Epithelial cell of umbilical artery (primary cell): ENCODE data around the gene MON1A. TPM values are rescaled to one million over a fixed set of nuclear protein-coding genes. Genes with fewer than 3 reads are reported as not detected.

Experiments
- total RNA-seq: library from RNA; depleted of rRNA; stranded (reverse); fragments of >200 nt; gene quantifications from 2 replicates; pipeline ENCODE4 v1.2.3, GENCODE V29; 2014

Gene MON1A, protein sequence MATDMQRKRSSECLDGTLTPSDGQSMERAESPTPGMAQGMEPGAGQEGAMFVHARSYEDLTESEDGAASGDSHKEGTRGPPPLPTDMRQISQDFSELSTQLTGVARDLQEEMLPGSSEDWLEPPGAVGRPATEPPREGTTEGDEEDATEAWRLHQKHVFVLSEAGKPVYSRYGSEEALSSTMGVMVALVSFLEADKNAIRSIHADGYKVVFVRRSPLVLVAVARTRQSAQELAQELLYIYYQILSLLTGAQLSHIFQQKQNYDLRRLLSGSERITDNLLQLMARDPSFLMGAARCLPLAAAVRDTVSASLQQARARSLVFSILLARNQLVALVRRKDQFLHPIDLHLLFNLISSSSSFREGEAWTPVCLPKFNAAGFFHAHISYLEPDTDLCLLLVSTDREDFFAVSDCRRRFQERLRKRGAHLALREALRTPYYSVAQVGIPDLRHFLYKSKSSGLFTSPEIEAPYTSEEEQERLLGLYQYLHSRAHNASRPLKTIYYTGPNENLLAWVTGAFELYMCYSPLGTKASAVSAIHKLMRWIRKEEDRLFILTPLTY
- total RNA-seq: 14.3 and 20.5 TPM in 2 replicates

GRCh38 chr3:49929291-49930167, at the start of gene MON1A:
Gene MON1A (minus strand): TSS chr3:49929811. CDS start chr3:49913346, 16,465 bp downstream.

GRCh38 chr3:49939858-49940666, 10.5 kb upstream of the MON1A start, which contains the start of gene RBM6:
Gene RBM6 (plus strand): TSS chr3:49940150. CDS start chr3:49962642, 22,492 bp downstream.

DNA sequence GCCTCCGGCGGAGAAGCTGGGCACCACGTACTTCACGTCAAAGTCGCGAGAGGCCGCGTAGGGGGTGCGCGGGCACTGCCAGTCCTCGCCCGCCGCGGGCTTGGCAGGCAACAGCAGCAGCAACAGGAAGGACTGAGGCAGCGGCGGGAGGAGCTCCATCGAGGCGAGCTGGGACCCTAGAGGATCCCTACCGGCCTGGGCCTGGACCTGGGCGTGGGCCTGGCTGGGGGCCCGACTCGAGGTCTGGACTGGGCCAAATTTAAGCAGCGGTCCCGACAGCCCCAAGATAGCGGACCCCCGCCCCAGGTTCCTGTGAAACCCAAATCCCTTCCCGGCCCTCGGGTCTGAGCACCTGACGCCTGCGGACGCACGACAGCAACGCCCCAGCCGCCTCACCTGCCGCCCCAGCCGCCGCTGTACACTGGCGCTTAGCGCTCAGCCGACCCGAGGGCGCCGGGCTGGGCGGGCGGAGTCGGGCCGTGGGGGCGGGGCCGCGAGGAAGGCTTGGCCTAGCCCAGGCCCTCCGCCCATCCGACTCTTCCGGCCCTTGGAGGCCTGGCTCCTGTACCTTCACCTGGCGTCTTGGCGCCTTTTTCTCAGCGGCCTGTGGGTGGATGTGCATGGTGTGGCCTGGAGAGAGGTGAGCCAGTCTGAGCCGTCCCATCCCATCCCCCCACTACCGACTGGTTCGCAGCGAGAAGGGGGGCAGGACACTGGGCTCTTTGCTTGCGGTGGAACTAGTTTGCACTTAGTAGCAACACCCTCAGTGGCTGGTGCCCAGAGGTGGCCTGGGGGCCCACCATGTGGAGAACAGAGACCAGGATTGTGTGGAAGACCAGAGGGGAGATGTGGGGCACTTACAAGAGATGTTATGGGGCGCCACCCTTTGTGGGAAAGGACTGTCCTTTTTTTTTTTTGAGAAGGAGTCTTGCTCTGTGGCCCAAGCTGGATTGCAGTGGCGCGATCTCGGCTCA, 25.9 kb downstream of the MON1A start, which contains the start of gene MST1R:
Gene MST1R (minus strand): TSS at position 423 of the 974 bp plus-strand sequence. CDS start 264 bp downstream, at position 159.

DNA sequence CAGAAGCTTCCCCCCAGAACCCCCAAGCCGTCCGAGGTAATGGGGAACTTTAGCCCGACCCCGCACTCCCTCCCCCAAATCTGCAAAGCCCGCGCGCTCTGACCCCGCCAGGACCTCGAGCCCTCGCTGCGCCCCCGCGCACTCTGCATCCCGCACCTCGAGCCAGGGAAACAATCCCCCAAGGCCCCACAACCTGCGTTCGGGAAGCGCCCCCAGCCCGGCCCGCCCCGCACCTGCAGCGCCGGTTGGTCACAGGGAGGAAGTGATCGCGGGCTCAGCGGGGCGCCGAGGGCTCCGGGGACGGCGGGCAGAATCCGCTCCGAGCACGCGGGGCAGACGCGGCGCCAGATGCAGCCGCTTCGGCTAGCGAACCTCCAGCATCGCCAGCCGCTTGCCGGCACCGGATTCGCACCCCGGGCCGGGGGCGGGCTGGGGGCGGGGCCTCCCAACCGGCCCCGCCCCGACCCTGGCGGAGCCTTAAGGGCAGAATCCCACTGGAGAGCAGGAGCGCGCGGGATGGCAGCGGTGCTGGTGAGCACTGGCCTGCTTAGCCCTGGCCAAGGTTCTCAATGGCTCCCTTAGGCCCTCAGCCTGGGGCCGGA, 60.0 kb downstream of the MON1A start, which contains the start of gene CAMKV:
Gene CAMKV (minus strand): TSS at position 382 of the 602 bp plus-strand sequence. CDS start 7,518 bp downstream, outside the sequence.

Other genes starting within 250 kb of the MON1A start
- 0.97 and 2.7 TPM in 2 replicates for gene MST1, start 240.3 kb downstream of the MON1A start, total RNA-seq
- 20.8 and 22.7 TPM in 2 replicates for gene RNF123, start 240.3 kb downstream of the MON1A start, total RNA-seq
- 0.32 TPM in 1 of 2 replicates, not detected in the other for gene AMIGO3, start 210.1 kb downstream of the MON1A start, total RNA-seq
- 51.2 and 56.5 TPM in 2 replicates for gene GMPPB, start 205.9 kb downstream of the MON1A start, total RNA-seq
- 32.5 and 56.5 TPM in 2 replicates for gene IP6K1, start 143.3 kb downstream of the MON1A start, total RNA-seq
- not detected in 2 replicates for gene CDHR4, start 129.9 kb downstream of the MON1A start, total RNA-seq
- 14.3 and 16.1 TPM in 2 replicates for gene INKA1, start 126.5 kb downstream of the MON1A start, total RNA-seq
- gene UBA7, start 115.9 kb downstream of the MON1A start, total RNA-seq: 18.2 and 69.8 TPM in 2 replicates
- 4.9 and 5.2 TPM in 2 replicates for gene TRAIP, start 73.2 kb downstream of the MON1A start, total RNA-seq
- not detected in 2 replicates for gene CAMKV, start 59.9 kb downstream of the MON1A start, total RNA-seq
- gene MST1R, start 25.9 kb downstream of the MON1A start, total RNA-seq: 0.30 and 0.97 TPM in 2 replicates
- 38.3 and 50.2 TPM in 2 replicates for gene RBM6, start 10.3 kb upstream of the MON1A start, total RNA-seq
- gene RBM5, start 159.1 kb upstream of the MON1A start, total RNA-seq: 93.9 and 114 TPM in 2 replicates
- gene SEMA3F, start 225.5 kb upstream of the MON1A start, total RNA-seq: 42.6 and 106 TPM in 2 replicates